ENCODE results near the gene ANXA3.
"Not testable (repeated sequence)": the region's sequence is repeated elsewhere in the genome, so short reads cannot be mapped to it uniquely, and the experiment has no call there.

ANXA3 gene

GRCh38 chr4:78534286-78534955 lies 17.1 kb upstream of the ANXA3 start:
- H3K4me3 ChIP-seq (ENCODE audit: low read length) = no peak overlapping the region
- DNase-seq (ENCODE audit: low read depth, low spot score) = no peak

GRCh38 chr4:78542373-78542772 lies 9.2 kb upstream of the ANXA3 start:
- no peak for DNase-seq (ENCODE audit: low read depth, low spot score)

GRCh38 chr4:78543424-78544125 lies 8.0 kb upstream of the ANXA3 start:
- no peak overlapping the region for H3K4me3 ChIP-seq (ENCODE audit: low read length)
- DNase-seq (ENCODE audit: low read depth, low spot score) = no peak

More at GRCh38 chr4:78542373-78542772, 9.2 kb upstream of the ANXA3 start:
- H3K4me3 ChIP-seq (ENCODE audit: low read length) = no peak overlapping the region

GRCh38 chr4:78544678-78545077 lies 6.9 kb upstream of the ANXA3 start:
- no peak overlapping the region for H3K4me3 ChIP-seq (ENCODE audit: low read length)
- DNase-seq (ENCODE audit: low read depth, low spot score) = no peak

- no peak overlapping the region for H3K4me3 ChIP-seq (ENCODE audit: low read length)
- DNase-seq (ENCODE audit: low read depth, low spot score) = no peak
Measured at GRCh38 chr4:78545275-78546246, 6.0 kb upstream of the ANXA3 start.

- DNase-seq (ENCODE audit: low read depth, low spot score); H3K4me3 ChIP-seq (ENCODE audit: low read length): not testable (repeated sequence)
Measured at GRCh38 chr4:78547899-78548298, 3.7 kb upstream of the ANXA3 start.

- not testable (repeated sequence) for DNase-seq (ENCODE audit: low read depth, low spot score); H3K4me3 ChIP-seq (ENCODE audit: low read length)
Measured at GRCh38 chr4:78548889-78549288, 2.7 kb upstream of the ANXA3 start.

GRCh38 chr4:78552389-78553042 lies 946 bp downstream of the ANXA3 start:
- H3K4me3 ChIP-seq (ENCODE audit: low read length) = no peak overlapping the region
- DNase-seq (ENCODE audit: low read depth, low spot score) = no peak

- DNase-seq (ENCODE audit: low read depth, low spot score) = no peak
- no peak overlapping the region for H3K4me3 ChIP-seq (ENCODE audit: low read length)
Measured at GRCh38 chr4:78553043-78553396, 1.4 kb downstream of the ANXA3 start.

GRCh38 chr4:78553529-78554060 lies 2.0 kb downstream of the ANXA3 start:
- DNase-seq (ENCODE audit: low read depth, low spot score) = no peak

GRCh38 chr4:78556665-78557064 lies 5.1 kb downstream of the ANXA3 start:
- no peak for DNase-seq (ENCODE audit: low read depth, low spot score)
- no peak overlapping the region for H3K4me3 ChIP-seq (ENCODE audit: low read length)

More at GRCh38 chr4:78553529-78554060, 2.0 kb downstream of the ANXA3 start:
- no peak overlapping the region for H3K4me3 ChIP-seq (ENCODE audit: low read length)

- no peak overlapping the region for H3K4me3 ChIP-seq (ENCODE audit: low read length)
- DNase-seq (ENCODE audit: low read depth, low spot score) = no peak
Measured at GRCh38 chr4:78557841-78558240, 6.3 kb downstream of the ANXA3 start.

- DNase-seq (ENCODE audit: low read depth, low spot score) = no peak
- no peak overlapping the region for H3K4me3 ChIP-seq (ENCODE audit: low read length)
Measured at GRCh38 chr4:78558410-78558809, 6.8 kb downstream of the ANXA3 start.

GRCh38 chr4:78560296-78560963 lies 8.9 kb downstream of the ANXA3 start:
- DNase-seq (ENCODE audit: low read depth, low spot score) = no peak
- H3K4me3 ChIP-seq (ENCODE audit: low read length) = no peak overlapping the region

GRCh38 chr4:78561677-78562076 lies 10.1 kb downstream of the ANXA3 start:
- no peak for DNase-seq (ENCODE audit: low read depth, low spot score)
- no peak overlapping the region for H3K4me3 ChIP-seq (ENCODE audit: low read length)

GRCh38 chr4:78562687-78563086 lies 11.1 kb downstream of the ANXA3 start:
- no peak for DNase-seq (ENCODE audit: low read depth, low spot score)
- no peak overlapping the region for H3K4me3 ChIP-seq (ENCODE audit: low read length)

GRCh38 chr4:78565971-78566372 lies 14.4 kb downstream of the ANXA3 start:
- no peak overlapping the region for H3K4me3 ChIP-seq (ENCODE audit: low read length)
- DNase-seq (ENCODE audit: low read depth, low spot score) = no peak

GRCh38 chr4:78566834-78567499 lies 15.4 kb downstream of the ANXA3 start:
- H3K4me3 ChIP-seq (ENCODE audit: low read length) = no peak overlapping the region
- no peak for DNase-seq (ENCODE audit: low read depth, low spot score)

Data from Jurkat, Clone E6-1 (cell line).